Measurements from ENCODE around the gene SLC37A4.
"Not testable (repeated sequence)": the region's sequence is repeated elsewhere in the genome, so short reads cannot be mapped to it uniquely, and the experiment has no call there.

Gene SLC37A4

GRCh38 chr11:119030329-119031047 is at the start of gene SLC37A4:
TSS of gene SLC37A4 (minus strand) at chr11:119030877.
- DNase-seq: peak; percentile 94 to 95

GRCh38 chr11:119078675-119079420 is 48.2 kb upstream of the SLC37A4 start:
- no peak for DNase-seq

DNA sequence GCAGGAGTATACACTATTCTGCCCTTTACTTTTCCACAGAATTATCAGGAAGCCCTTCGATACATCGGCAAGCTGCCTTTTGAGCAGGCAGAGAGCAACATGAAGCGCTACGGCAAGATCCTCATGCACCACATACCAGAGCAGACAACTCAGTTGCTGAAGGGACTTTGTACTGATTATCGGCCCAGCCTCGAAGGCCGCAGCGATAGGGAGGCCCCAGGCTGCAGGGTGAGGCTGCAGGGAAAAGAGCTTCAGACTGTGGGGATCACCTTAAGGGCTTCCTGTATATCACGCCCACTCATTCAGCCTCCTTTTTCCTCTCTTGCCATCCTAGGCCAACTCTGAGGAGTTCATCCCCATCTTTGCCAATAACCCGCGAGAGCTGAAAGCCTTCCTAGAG is 47.2 kb upstream of the SLC37A4 start:
- no peak for DNase-seq

- DNase-seq: peak; percentile 96 to 97
Observed at GRCh38 chr11:119067371-119068222, 36.9 kb upstream of the SLC37A4 start, which contains the start of gene VPS11. TSS of gene VPS11 (plus strand) at chr11:119067818. CDS start at chr11:119067824, 6 bp downstream.

DNA sequence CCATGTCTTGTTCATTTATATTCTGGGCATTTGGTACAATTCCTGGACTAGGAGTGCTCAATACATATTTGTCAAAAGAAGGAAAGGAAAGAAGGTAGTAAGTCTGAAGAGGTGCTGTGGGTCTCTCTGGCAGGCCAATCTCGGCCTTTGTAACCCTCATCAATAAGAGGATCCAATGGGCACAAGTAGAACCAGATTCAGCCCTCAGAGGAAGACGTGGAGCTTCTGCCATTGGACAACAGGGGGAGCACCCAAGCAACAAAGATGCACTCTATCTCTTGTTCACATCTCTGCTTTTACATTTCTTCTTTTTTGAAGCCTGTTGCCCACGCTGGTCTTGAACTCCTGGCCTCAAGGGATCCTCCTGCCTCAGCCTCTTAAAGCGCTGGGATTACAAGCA is 34.7 kb upstream of the SLC37A4 start:
- DNase-seq: peak; percentile 77 to 83

- DNase-seq: no peak
Observed at GRCh38 chr11:119062779-119063178, 32.1 kb upstream of the SLC37A4 start.

DNA sequence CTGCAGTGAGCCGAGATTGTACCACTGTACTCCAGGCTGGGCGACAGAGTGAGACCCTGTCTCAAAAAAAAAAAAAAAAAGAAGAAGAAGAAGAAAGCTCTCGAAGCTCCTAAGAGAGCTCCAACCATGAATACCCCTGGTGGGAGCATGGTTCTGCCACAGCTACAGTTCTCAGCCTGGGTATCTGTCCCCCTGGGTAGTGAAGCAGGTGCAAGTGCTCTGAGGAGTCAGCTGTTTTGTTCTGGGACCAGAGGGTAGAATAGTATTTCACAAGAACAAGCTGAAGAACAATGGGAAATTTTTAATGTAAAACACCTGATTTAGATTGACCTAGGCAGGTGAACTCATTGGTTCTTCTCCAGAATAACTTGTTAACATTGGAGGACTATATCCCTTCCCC is 30.6 kb upstream of the SLC37A4 start:
- no peak for DNase-seq

DNA sequence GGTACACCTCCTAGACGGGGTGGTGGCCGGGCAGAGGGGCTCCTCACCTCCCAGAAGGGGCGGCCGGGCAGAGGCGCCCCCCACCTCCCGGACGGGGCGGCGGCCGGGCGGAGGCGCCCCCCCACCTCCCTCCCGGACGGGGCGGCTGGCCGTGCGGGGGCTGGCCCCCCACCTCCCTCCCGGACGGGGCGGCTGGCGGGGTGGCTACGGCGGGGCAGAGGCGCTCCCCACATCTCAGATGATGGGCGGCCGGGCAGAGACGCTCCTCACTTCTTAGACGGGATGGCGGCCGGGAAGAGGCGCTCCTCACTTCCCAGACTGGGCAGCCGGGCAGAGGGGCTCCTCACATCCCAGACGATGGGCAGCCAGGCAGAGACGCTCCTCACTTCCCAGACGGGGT is 28.5 kb upstream of the SLC37A4 start:
- not testable (repeated sequence) for DNase-seq

GRCh38 chr11:119057000-119057769 is 26.5 kb upstream of the SLC37A4 start, which contains the start of gene HYOU1:
TSS of gene HYOU1 (minus strand) at chr11:119057205. CDS start at chr11:119056160, 1,045 bp downstream.
- peak; percentile 94 for DNase-seq

- DNase-seq: no peak
Observed at GRCh38 chr11:119056421-119056999, 25.8 kb upstream of the SLC37A4 start.

GRCh38 chr11:119055901-119056300 is 25.2 kb upstream of the SLC37A4 start:
- peak; percentile 63 to 76 for DNase-seq

DNA sequence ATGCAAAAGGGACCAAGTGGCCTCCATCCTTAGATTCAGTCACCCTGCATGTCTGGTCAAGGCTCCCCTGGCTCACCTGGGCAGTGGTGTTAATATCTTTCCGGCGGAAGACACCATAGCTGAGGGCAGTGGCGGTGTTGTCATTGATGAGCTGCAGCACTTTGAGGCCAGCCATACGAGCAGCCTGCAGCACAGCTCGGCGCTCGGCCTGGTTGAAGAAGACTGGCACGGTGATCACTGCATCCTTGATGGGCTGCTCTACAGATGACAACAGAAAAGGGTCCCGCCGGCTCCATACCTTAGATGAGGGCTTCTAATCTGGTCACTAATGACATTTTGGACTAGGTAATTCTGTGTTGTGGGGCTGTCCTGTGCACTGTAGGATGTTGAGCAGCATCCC is 23.7 kb upstream of the SLC37A4 start:
- no peak for DNase-seq

GRCh38 chr11:119052163-119052814 is 21.6 kb upstream of the SLC37A4 start:
- DNase-seq: no peak

DNA sequence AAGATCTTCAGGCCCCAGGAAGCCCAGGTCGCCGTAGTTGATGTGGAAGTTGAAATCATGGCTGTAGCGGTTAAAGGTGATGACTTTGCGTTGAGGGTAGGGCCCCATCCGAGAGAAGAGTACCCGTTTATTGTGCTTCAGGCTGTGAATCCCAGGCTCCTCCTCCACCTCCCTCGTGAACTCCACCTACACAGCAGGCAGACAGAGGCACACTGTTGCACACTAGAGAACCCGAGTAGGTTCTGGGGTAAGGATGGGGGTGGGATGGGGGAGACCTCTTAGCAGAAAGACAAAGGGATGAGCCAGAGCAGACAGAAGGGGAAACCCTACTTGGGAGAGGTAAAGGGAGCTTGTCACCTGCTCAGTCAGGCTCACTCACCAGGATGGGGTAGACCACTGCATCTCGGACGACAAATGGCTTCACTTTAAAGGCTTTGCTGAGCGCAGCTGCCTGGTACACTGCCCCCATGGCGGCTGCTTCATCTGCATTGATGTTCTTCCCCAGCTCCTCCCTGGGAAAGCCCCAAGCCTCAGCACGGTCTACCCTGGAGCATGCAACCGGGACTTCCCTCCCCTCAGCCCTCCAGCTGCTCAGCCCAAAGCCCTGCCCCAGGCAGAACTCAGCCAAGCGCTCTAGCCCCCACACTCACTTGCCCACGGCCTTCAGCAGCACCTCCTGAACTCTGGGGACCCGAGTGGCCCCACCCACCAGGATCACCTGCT is 20.9 kb upstream of the SLC37A4 start:
- no peak for DNase-seq

DNA sequence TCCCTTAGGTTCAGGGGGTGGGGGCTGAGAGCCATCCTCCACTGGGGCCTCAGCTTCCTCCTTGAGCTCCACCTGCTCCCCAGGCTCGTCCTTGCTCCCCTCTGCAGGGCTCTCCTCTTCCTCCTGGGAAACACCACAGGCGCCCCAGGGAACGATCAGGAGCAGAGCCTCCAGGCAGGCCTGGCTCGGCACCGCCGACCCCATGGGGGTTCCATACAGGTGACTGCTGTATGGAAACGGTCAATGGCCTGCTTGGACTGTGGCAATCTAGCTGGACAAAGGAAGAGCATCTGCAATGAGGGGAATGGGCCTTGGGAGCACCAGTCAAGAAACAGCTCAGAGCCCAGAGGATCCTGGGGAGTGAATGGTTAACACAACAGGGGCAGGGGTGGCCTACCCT is 18.4 kb upstream of the SLC37A4 start:
- no peak for DNase-seq

DNA sequence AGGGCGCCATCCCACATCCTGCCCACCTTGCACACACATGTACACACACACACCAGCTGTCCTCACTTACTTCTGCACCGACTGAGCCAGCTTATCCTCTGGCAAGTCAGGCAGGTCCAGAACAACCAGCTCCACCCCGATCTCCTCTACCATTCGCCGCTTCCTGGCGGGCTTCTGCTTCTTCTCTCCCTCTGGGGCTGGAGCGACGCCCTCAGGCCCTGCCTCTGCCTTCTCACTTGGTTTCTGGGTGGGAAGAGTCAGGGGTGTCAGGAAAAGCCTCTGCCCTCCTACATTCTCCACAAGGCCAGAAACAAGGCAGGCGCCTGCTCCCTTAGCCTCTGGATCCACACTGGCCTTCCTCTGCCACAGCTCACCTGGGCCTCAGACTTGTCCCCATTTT is 18.0 kb upstream of the SLC37A4 start:
- DNase-seq: no peak

- DNase-seq: no peak
Observed at GRCh38 chr11:119047205-119047604, 16.5 kb upstream of the SLC37A4 start.

- DNase-seq: no peak
Observed at GRCh38 chr11:119046489-119046888, 15.8 kb upstream of the SLC37A4 start.

- DNase-seq: peak in 1 of 2 experiments; percentile 6
Observed at GRCh38 chr11:119044708-119045107, 14.0 kb upstream of the SLC37A4 start.

GRCh38 chr11:119042927-119043326 is 12.2 kb upstream of the SLC37A4 start:
- DNase-seq: no peak
